Activated T-helper 9 cell treated with anti-CD3 and anti-CD28 coated beads, Interleukin-2, amount 50 U/mL, for 16 hours (primary cell): ENCODE results near the gene TPM4.
"Not testable (repeated sequence)": the region's sequence is repeated elsewhere in the genome, so short reads cannot be mapped to it uniquely, and the experiment has no call there.

Experiments
- DNase-seq: peaks from one replicate; pipeline ENCODE4 v3.0.0-alpha.2; 2020; ENCODE audit warnings: low read depth

TPM4 gene

GRCh38 chr19:16096280-16096855 lies 20.1 kb downstream of the TPM4 start:
- no peak for DNase-seq

DNA sequence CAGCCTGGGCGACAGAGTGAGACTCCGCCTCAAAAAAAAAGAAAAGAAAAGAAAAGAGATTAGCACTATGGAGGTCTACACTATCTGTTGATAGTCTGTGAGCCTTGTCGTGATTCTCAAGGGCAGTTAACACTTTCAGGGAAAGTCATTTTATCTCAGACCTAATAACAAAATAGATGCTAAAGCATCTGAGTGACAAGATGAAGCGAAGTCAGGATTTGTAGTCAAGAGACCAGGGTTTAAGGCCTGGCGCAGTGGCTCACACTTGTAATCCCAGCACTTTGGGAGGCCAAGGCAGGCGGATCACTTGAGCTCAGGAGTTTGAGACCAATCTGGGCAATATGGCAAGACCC lies 22.1 kb downstream of the TPM4 start:
- no peak for DNase-seq

GRCh38 chr19:16098821-16099220 lies 22.5 kb downstream of the TPM4 start:
- DNase-seq, result no peak

DNA sequence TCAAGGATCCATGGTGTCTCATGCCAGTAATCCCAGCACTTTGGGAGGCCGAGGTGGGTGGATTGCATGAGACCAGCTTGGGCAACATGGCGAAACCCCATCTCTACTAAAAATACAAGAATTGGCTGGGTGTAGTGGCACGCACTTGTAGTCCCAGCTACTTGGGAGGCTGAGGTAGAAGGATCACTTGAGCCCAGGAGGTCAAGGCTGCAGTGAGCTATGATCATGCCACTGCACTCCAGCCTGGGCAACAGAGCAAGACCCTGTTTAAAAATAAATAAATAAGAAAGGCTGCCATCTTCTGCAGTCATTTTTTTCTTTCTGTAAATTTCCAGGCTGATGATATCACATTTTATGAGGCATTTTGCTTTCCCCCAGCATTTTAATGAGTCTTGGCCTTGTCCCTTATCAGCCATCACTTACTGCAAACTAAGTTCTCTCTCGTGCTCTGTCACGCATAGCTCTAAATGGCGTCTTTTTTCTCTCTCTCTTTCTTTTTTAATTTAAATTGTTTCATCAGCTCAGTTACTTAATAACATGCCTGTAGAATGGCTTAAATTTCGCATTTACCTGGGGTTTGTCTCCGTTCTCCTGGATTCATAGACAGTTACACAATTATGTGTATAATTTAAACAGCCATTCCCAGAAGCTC lies 23.1 kb downstream of the TPM4 start:
- not testable (repeated sequence) for DNase-seq

DNA sequence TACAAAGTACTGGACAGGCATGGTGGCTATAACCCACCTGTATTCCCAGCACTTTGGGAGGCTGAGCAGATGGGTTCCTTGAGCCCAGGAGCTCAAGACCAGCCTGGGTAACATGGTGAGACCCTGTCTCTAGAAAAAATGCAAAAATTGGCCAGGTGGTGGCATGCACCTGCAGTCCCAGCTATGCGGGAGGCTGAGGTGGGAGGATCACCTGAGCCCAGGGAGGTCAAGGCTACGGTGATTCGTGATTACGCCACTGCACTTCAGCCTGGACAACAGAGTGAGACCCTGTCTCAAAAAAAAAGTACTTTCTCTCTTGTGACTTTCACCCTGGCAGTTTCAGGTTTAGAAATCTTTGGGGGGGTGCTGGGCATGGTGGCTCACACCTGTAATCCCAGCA lies 24.2 kb downstream of the TPM4 start:
- DNase-seq, result no peak

- no peak for DNase-seq
Measured at GRCh38 chr19:16104722-16105121, 28.4 kb downstream of the TPM4 start.

DNA sequence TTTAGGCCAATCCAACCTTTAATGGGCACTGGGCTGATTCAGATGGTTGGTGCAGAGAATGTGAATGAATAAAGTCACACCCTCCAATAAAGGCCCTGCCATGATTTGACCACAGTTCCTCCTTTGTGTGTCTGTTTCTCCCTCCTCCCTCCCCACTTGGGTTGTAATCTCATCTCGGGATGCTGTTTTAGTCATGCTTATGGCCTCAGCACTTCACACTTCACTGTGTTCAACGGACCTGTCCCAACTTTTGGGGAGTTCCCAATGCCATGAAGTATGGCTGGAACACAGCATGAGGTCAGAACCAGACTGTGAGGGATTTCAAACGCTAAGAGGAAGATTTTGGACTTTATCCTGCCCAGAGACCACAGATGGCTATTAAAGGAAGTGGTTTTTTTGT lies 29.8 kb downstream of the TPM4 start:
- DNase-seq, result no peak

DNA sequence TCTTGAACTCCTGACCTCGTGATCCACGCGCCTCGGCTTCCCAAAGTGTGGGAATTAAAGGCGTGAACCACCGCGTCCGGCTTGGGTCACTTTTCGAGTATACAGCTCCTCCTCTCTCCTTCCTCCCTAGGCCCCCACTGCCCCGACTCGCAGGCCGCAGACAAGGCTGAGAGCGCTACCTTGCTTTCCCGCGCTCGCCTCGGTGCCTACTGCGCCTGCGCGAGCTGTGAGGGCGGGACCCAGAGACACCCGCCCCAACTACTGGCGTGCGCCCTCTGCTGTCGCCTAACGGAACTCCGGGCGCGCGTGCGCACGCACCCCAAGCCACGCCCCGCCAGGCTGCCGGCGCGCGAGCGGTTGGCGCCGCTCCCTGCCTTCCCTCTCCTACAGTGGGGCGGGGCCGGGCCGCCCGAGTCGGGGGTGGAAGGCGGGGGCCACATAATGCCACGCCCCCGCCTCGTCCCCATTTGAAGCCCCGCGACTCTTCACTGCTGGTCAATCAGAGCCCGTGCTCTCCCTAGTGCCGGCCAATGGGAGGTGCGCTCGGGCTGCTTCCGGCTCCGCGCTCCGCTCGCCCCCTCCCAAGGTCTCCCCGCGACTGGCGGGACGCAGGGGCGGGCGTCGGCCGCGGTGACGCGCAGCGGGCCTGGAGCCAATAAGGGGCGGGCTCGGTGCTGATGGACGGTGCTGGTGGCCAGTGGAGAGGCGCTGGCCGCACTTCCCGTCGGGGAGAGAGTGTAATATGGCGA lies 35.0 kb downstream of the TPM4 start, which contains the start of gene RAB8A:
Gene RAB8A (plus strand): TSS at position 730 of the 749 bp plus-strand sequence. CDS start 13 bp downstream, at position 743.
- peak; percentile 99 for DNase-seq

GRCh38 chr19:16111909-16112752 lies 35.8 kb downstream of the TPM4 start:
- DNase-seq, result no peak

DNA sequence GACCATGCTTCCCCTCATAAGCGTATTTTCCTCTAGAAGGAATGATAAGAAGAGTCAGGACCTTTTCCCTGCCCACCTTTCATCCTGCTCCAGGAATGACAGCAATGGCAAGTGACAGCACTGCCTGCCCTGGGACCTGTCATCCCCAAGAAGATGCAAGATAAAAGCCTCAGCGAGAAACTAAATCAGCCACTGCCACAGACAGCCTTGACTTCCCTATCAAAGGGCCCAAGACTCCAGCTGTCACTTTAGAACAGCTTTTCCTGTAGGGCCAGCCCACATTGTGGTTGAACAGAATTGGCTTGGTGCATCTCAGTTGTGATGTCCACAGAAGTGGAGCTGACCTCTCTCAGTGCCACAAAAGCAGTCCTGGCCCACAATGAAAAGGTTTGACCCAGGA lies 36.5 kb downstream of the TPM4 start:
- DNase-seq, result no peak

- no peak for DNase-seq
Measured at GRCh38 chr19:16113727-16114126, 37.4 kb downstream of the TPM4 start.

GRCh38 chr19:16115301-16116039 lies 39.2 kb downstream of the TPM4 start:
- DNase-seq, result no peak

DNA sequence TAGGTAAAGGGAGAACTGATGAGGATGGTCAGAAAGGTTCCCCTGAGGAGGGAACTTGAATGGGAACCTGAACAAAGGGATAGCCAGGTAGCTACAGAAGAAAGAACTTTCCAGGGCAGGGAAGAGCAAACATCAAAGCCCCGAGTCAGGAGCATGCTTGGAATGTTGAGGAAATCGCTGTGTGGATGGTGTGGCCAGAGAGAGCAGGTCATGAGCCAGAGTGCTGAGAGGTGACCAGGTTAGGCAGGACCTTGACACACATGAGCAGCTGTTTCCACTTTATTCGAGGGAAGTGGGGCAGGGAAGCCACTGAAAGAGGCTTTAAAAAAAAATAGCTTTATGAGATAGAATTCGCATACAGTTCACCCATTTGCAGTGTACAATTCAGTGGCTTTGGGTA lies 39.8 kb downstream of the TPM4 start:
- no peak for DNase-seq

DNA sequence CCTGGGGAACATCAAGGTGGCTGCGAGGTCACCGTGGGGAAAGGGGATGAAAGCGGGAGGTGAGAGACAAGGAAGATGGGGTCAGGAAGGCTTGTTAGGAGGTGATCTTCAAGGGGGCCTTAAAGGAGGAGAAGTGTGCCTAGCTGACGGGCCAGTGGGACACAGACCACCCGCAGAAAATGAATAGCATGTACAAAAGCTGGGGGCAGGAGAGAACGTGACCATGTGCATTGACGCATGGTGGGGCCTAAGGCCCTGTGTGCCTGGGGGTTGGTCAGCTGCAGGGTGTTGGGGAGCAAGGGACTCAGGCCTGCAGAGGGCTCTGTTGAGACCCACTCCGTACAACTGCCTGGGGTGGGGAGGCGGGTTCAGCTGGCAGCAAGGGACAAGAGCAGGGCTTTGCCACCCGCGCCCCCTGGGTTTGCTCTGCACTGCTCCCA lies 41.3 kb downstream of the TPM4 start:
- no peak for DNase-seq

DNA sequence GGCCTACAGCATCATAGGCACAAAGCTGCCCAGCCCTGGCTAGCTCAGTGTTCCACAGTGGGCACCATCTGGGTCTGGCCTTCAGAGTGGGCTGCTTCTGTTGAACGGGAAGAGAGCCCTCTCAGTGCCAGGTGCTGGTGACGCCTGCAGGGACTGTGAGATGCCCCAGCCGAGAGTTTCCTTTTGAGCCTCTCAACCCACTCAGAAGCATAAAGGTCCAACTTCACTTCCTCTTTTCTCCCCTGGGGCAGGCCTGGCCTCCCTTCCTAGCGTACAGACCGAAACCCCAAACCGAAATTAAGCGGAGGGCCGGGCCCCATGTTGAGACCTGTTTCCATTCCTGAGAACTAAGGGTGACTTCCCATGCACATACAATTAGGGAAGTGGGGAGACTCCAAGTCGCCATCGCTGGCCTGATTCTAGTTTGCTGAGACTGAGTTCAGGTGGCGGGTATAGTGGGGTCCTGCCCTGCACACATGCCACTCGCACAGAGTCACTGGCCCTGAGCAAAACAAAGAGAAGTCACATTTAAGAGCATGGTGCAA lies 42.3 kb downstream of the TPM4 start:
- no peak for DNase-seq

- not testable (repeated sequence) for DNase-seq
Measured at GRCh38 chr19:16119075-16119857, 43.0 kb downstream of the TPM4 start.

DNA sequence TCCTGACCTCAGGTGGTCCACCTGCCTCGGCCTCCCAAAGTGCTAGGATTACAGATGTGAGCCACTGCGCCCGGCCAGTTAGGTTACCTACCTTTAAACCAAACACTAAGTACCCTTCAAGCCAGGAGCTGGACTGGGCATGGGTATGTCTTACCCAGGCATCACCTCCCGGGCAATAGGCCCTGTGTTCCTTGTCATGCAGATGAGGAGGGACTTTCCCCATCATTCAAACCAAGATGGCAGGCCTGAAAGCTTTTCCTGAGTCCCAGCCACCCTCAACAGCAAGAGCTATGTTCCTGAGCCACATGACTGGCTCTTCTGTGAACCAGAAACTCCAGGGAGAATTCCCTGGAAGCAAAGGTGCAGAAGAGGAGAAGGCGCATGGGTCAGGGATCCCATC lies 44.8 kb downstream of the TPM4 start:
- DNase-seq, result no peak

DNA sequence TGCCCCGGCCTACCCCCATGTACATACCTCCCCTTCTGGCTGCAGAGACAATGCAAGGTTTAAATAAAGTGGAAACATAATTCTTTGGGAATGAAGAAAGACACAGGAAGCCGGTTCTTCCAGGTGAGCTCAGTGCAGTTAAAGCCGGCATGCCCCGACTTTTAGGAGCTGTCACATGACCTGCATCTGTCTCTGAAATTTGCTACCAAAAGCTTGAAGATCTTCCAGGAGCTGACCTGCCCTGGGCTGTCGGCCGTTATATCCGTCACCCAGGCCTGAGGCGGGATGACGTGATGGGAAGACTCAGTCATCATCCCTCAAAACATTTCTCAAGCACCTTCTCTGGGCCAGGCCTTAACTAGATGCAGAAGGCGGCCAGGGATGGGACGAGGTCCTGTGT lies 45.7 kb downstream of the TPM4 start:
- no peak for DNase-seq

DNA sequence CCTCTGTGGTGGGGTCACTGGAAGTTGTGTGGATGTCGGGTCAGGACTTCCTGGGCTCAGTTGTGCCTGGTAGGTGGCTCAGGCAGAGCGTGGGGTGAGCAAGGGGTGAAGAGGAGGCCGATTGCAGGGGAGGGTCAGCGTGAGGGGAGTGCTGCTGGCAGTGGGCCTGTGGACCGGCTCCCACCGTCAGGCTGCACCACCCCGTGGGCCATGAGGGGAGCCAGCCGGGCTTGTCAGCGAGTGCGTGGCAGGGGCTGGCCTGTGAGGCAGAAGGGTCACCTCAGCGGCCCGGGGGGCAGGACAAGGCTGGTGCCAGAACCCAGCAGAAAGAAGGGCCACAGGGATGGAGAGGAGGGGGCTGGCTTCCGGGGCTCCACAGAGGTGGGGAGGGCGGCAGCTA lies 48.7 kb downstream of the TPM4 start:
- DNase-seq, result no peak

- no peak for DNase-seq
Measured at GRCh38 chr19:16125737-16126495, 49.6 kb downstream of the TPM4 start.
